ENCODE measurements around the gene TRPV3. TPM values are rescaled to one million over a fixed set of nuclear protein-coding genes. Genes with fewer than 3 reads are reported as not detected.

Gene TRPV3
- polyA plus RNA-seq, 4 donors = 1.1 to 20.1 (median 7.4) TPM

Other genes with a start within 250 kb of the TRPV3 start
- under 1 TPM in 1 of 4 donors, not detected in 3; 0.16 TPM for gene OR3A2, start 171.5 kb downstream of the TRPV3 start, polyA plus RNA-seq
- not detected for gene OR1E1, start 159.4 kb downstream of the TRPV3 start, polyA plus RNA-seq
- not detected for gene OR3A3, start 146.4 kb downstream of the TRPV3 start, polyA plus RNA-seq
- not detected for gene OR1E2, start 124.0 kb downstream of the TRPV3 start, polyA plus RNA-seq
- gene SPATA22, start 86.0 kb downstream of the TRPV3 start, polyA plus RNA-seq = under 1 TPM in 1 of 4 donors, not detected in 3; 0.12 TPM
- gene ASPA, start 81.8 kb downstream of the TRPV3 start, polyA plus RNA-seq = 1 to 10 TPM; 1.9 to 8.1 (median 3.8) TPM
- gene TRPV1, start 51.6 kb upstream of the TRPV3 start, polyA plus RNA-seq = 10 to 100 TPM in 3 of 4 donors, 1 to 10 TPM in 1; 4.4 to 20.8 (median 13.0) TPM
- gene SHPK, start 78.4 kb upstream of the TRPV3 start, polyA plus RNA-seq = 10 to 100 TPM; 12.7 to 21.9 (median 18.1) TPM
- 10 to 100 TPM in 1 of 4 donors, 1 to 10 TPM in 3; 5.4 to 19.7 (median 7.0) TPM for gene CTNS, start 78.9 kb upstream of the TRPV3 start, polyA plus RNA-seq
- gene TAX1BP3, start 110.8 kb upstream of the TRPV3 start, polyA plus RNA-seq = 100 to 1,000 TPM; 102 to 442 (median 235) TPM
- gene EMC6, start 111.0 kb upstream of the TRPV3 start, polyA plus RNA-seq = 10 to 100 TPM; 40.0 to 85.4 (median 71.9) TPM
- 1 to 10 TPM in 2 of 4 donors, under 1 TPM in 2; 0.67 to 5.6 (median 1.9) TPM for gene P2RX5, start 138.3 kb upstream of the TRPV3 start, polyA plus RNA-seq
- gene HASPIN, start 166.1 kb upstream of the TRPV3 start, polyA plus RNA-seq = 1 to 10 TPM in 2 of 4 donors, not detected in 2; 2.6 to 3.6 TPM
- 10 to 100 TPM; 39.4 to 57.8 (median 45.1) TPM for gene ITGAE, start 243.4 kb upstream of the TRPV3 start, polyA plus RNA-seq